ENCODE data around the gene CDC42EP4.
"Not testable (repeated sequence)": the region's sequence is repeated elsewhere in the genome, so short reads cannot be mapped to it uniquely, and the experiment has no call there.

Gene CDC42EP4

DNA sequence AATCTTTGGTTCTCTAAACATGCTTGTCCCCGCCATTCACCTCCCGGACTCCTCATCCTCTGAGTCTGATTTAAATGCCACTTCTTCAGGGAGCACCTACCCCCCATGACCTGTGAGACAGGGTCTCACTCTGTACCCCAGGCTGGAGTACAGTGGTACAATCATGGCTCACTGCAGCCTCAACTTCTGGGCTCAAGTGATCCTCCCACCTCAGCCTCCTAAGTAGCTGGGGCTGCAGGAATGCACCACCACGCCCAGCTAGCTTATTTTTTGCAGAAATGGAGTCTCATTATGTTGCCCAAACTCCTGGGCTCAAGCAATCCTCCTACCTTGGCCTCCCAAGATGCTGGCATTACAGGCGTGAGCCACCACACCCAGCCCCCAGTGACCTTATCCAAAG lies 37.3 kb downstream of the CDC42EP4 start:
- FAIRE-seq: no peak

GRCh38 chr17:73272906-73273218 lies 38.9 kb downstream of the CDC42EP4 start:
- no peak for FAIRE-seq

DNA sequence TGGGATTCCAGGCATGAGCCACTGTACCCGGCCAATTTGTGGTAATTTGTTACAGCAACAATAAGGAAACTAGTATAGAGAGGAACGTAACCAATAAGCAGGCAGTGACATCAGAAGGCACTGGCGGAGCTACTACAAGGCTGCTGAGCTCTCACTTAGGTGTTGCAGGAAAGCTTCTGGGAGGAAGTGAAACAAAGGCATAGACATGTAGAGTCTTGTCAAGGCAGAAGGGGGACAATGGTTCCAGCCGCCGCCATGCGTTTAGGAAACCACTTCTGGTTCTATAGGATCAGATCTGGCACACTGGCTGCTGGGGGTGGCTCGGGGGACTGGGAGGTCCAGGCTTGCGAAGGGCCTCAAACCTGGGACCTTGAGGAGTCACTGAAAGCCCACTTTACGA lies 40.7 kb downstream of the CDC42EP4 start:
- FAIRE-seq: no peak

- no peak for FAIRE-seq
These were observed 42.0 kb downstream of the CDC42EP4 start for GRCh38 chr17:73269791-73270190.

GRCh38 chr17:73269329-73269615 lies 42.5 kb downstream of the CDC42EP4 start:
- FAIRE-seq: no peak

DNA sequence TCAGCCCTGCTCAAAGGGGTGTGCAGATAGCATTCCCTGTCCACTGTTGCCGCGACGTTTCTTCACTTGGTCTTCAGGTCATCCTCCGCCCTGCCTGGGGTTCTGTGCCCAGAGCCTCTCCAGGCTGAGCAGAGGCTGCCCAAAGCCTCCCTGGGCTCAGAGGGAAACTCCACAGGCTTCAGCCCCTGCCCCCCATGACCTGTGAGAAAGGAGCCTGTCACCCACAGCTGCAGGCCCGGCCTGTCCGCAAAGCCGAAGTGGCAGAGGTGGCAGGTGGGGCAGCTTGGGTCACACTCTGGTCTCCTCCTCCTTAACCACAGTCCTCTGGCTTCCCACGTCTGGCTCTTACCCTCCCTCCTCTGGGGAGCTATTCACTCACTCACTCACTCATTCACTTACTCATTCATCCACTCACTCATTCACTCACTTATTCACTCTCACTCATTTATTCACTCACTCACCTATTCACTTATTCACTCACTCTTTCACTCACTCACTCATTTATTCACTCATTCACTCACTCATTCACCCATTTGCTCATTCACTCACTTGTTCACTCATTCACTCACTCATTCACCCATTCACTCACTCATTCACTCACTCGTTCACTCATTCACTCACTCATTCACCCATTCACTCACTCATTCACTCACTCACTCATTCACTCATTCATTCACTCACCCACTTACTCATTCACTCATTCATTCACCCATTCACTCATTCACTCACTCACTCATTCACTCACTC lies 43.0 kb downstream of the CDC42EP4 start:
- no peak for FAIRE-seq

GRCh38 chr17:73267648-73268537 lies 43.9 kb downstream of the CDC42EP4 start:
- no peak for FAIRE-seq

GRCh38 chr17:73266796-73267195 lies 45.0 kb downstream of the CDC42EP4 start:
- FAIRE-seq: no peak

- no peak for FAIRE-seq
These were observed 45.9 kb downstream of the CDC42EP4 start for GRCh38 chr17:73265646-73266640.

GRCh38 chr17:73264448-73264847 lies 47.4 kb downstream of the CDC42EP4 start:
- not testable (repeated sequence) for FAIRE-seq

DNA sequence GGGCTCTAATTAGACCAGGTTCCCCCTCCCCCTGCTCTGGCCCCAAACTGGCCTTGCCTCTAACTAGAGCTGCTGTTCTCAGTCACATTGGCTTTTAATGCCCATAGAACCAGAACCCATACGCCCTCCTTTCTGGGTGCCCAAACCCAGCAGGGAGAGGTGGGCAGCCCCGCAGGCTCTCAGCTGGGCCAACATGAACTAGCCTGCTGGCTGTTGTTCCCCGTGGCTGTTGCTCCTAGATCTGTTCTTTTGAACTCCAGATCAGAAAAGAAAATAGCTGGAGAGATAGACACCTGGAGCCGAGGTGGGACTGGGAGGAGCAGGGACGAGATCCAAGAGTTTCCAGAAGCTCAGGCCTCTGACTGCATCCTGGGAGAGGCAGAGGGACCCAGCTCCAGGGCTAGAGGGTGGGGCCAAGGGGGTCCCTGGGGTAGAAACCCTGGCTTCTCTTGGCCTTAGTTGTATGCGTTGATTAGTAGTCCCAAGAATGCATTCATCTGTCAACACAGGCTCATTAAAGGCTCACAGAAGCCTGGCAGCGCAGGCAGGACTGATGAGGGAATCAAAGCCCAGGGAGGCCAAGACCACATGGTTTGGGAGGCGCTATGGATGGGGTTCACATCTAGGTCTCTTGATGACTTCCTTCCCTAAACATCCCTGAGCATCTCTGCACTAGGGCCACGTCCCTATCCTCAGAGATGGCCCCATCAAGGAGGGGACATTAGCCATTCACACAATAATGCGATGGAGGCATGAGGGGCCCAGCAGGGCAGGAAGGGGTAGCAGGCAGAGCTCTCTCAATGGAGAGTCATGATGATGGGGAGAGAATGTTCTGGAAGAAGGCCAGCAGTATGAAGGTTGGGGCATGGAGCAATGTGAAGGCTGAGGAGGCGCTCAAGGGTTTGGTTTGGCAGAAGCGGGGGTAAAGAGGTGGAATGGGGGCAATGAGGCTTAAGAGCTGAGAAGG lies 48.8 kb downstream of the CDC42EP4 start:
- peak; percentile 25 for FAIRE-seq

DNA sequence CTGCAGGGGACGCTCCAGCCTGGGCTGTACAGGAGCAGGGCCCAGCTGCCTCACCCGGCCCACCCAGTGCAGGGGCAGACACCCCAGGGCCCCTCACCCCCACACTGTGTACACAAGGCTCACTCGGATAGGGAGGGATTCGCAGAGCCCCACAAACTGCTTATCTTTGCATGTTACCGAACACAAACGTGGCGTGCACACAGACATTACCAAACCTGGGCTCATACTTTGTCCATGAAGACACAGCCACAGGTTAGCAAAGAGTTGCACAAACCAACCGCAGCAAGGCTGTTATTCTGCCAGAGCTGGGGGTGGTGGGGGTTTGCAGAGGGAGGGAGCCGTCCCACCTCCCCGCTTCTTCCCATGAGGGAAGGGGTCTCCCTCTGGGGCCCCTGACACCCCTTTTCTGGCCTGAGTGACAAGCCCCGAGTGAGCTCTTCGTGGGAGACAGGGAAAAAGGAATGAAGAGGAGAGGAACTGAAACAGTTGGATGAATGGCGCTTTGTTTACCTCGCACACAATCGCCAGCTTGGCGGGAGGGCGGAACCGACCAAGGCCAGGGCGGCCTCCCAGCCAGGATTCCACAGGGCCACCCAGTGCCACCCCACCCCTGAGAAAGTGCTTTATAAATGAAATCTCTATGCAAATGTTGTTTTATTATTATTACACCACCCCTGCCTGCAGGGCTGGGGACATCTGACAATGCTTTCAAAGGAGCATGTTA lies 49.7 kb downstream of the CDC42EP4 start:
- no peak for FAIRE-seq

- FAIRE-seq: no peak
These were observed 50.2 kb downstream of the CDC42EP4 start, which contains the start of gene CPSF4L for GRCh38 chr17:73261617-73261951. Gene CPSF4L, minus strand, starts transcription at chr17:73261880. Its CDS starts 62 bp downstream, at chr17:73261818.

DNA sequence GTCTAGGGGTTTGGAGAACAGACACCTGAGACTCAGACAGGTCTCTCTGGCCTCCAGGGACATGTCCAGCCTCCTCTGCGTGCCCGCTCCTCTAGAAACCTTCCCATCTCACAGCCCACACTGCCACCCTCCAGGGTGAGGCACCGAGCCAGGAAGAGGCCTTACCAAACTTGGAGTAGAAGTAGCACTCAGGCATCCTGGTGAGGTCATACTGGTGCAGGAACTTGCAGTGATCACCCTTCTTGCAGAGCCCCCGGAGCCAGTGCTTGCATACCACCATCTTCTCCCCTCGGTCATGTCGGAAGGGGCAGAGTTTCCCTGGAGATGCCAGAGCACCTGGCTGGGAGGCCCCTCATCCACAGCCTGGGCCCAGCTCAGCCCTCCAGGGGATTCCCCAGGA lies 54.3 kb downstream of the CDC42EP4 start:
- no peak for FAIRE-seq

DNA sequence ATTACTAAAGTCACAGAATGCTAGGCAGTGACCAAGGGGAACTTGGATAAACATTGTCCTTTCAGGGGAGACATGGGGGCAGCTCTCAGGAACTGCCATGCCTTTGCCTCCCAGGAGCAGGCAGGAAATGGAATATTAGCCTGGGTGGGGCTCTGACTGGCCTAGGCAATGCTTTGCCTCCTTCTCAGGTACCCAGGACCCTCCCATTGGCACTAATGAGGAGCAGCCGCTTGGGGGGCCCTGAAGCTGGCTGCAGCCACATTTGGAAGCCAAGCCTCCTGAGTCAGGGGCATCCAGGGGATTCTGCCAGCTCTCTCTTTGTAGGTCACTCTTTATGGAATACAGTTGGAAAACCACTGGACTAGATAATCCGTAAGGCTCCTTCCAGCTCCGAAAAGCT lies 55.6 kb downstream of the CDC42EP4 start:
- FAIRE-seq: no peak

DNA sequence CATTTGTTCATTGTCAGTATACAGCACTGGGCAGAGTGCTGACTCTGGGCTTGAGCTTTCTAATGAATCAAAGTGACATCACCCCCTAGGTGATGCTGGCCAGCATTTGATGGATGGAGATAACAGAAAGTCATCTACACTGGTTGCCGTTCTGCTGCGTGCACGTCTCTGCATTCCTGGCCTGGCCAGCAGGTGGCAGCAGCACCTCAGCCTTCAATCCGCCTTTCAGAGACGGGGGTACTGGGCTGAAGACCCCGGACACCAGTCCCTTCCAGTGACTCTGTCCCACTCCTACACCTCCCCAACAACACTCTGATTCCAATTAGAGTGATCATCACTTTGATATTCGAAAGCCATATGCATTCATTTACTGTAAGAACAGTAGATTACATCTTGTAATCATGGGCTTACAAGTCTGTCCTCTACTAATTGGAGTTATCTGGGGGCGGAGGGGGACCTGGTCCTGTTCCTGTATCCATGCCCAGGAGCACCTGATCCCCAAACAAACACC lies 56.1 kb downstream of the CDC42EP4 start:
- no peak for FAIRE-seq

GRCh38 chr17:73251871-73252270 lies 59.9 kb downstream of the CDC42EP4 start:
- no peak for FAIRE-seq

GRCh38 chr17:73250851-73251640 lies 60.8 kb downstream of the CDC42EP4 start:
- no peak for FAIRE-seq

DNA sequence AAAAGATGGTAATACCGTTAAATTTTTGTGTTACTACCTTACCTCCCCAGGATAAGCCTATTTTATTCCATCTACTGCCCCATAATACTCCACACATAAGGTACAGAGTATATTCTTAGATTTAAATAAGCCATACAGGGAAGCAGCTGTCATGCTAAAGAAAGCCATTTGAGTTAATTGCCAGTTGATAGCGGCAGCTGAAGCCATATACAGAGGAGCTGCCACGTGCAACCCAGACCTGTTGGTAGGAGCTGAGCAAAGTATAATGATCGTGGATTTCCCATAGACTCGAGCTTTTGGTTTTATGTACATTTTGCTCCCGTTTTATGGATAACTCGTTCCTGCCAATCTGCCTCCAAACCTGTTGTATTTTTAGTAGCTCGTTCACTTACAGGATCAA lies 62.1 kb downstream of the CDC42EP4 start:
- no peak for FAIRE-seq

DNA sequence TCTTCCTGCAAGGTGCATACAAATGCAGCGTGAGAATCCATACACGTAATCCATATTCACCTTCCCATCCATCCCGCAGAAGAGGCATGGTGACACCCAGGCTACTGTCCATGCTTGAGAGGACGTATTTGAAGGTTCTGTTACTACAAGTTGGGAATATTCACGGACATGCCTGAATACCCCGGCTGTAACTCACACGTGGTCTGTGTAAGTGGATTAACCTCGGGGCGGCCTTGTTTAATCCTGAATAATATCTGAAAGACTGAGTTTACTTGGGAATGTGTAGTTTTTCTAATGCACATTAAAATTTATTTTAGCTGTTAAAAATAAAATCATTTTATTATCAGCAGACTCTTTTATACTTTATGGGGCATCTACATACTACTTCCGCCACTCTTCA lies 63.3 kb downstream of the CDC42EP4 start:
- no peak for FAIRE-seq
